ENCODE data around the gene ADH1A.

DNA sequence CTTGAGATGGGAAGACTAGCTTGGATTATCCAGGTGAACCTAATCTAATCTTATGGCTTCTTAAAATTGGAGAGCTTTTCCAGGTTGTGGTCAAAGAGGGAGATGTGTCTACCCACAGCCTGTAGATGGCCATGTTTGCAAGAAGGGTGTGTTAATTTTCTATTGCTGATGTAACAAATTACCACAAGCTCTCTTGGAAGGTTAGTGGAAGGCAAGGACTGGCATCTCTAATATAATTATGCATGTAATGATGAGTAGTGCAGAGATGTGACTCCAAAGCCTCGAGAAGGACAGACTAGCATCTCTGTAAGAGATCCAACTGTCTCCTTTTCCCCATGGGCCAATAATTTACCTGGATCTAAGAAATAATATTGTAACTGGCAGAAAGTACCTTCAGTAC lies 33.6 kb upstream of the ADH1A start:
- TF ChIP-seq, protein P1, sequence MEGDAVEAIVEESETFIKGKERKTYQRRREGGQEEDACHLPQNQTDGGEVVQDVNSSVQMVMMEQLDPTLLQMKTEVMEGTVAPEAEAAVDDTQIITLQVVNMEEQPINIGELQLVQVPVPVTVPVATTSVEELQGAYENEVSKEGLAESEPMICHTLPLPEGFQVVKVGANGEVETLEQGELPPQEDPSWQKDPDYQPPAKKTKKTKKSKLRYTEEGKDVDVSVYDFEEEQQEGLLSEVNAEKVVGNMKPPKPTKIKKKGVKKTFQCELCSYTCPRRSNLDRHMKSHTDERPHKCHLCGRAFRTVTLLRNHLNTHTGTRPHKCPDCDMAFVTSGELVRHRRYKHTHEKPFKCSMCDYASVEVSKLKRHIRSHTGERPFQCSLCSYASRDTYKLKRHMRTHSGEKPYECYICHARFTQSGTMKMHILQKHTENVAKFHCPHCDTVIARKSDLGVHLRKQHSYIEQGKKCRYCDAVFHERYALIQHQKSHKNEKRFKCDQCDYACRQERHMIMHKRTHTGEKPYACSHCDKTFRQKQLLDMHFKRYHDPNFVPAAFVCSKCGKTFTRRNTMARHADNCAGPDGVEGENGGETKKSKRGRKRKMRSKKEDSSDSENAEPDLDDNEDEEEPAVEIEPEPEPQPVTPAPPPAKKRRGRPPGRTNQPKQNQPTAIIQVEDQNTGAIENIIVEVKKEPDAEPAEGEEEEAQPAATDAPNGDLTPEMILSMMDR (IDR thresholded peaks at IDR 0.05) = no peak
- no peak for TF ChIP-seq POLR2A (IDR thresholded peaks at IDR 0.05)
- TF ChIP-seq POLR2AphosphoS5 (IDR thresholded peaks at IDR 0.05) = no peak
